Measurements from ENCODE around the gene SLC6A9.

DNA sequence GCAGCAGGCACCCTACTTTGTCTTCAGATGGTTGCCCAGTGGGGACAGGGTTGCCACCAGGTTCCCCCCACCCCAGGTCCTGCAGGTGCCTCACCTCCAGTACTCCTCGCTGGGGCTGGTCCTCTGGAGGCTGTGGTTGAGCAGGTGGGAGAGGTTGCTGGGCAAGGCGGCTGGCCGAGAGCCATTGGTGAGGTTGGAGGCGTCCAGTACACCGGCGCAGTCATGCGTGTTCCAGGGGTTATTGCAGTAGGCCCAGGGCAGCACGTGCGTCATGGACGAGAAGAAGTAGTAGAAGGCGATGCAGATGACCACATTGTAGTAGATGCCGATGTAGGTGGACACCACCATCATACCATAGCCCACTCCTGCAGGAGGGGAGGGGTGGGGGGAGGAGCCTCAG is 23.0 kb downstream of the SLC6A9 start:
- no peak for TF ChIP-seq POLR2A (IDR thresholded peaks at IDR 0.05; ENCODE audit: low read length)
- no peak for TF ChIP-seq MYC (IDR thresholded peaks at IDR 0.05; ENCODE audit: borderline replicate concordance, low read length)
- TF ChIP-seq CTCF (IDR thresholded peaks at IDR 0.05), result no peak
- TF ChIP-seq, protein P1, sequence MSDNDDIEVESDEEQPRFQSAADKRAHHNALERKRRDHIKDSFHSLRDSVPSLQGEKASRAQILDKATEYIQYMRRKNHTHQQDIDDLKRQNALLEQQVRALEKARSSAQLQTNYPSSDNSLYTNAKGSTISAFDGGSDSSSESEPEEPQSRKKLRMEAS (IDR thresholded peaks at IDR 0.05), result no peak
- no peak for TF ChIP-seq ESRRA (IDR thresholded peaks at IDR 0.05; ENCODE audit: borderline replicate concordance, low read length)
- TF ChIP-seq CEBPB (IDR thresholded peaks at IDR 0.05), result no peak
- TF ChIP-seq, protein P2, sequence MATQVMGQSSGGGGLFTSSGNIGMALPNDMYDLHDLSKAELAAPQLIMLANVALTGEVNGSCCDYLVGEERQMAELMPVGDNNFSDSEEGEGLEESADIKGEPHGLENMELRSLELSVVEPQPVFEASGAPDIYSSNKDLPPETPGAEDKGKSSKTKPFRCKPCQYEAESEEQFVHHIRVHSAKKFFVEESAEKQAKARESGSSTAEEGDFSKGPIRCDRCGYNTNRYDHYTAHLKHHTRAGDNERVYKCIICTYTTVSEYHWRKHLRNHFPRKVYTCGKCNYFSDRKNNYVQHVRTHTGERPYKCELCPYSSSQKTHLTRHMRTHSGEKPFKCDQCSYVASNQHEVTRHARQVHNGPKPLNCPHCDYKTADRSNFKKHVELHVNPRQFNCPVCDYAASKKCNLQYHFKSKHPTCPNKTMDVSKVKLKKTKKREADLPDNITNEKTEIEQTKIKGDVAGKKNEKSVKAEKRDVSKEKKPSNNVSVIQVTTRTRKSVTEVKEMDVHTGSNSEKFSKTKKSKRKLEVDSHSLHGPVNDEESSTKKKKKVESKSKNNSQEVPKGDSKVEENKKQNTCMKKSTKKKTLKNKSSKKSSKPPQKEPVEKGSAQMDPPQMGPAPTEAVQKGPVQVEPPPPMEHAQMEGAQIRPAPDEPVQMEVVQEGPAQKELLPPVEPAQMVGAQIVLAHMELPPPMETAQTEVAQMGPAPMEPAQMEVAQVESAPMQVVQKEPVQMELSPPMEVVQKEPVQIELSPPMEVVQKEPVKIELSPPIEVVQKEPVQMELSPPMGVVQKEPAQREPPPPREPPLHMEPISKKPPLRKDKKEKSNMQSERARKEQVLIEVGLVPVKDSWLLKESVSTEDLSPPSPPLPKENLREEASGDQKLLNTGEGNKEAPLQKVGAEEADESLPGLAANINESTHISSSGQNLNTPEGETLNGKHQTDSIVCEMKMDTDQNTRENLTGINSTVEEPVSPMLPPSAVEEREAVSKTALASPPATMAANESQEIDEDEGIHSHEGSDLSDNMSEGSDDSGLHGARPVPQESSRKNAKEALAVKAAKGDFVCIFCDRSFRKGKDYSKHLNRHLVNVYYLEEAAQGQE (IDR thresholded peaks at IDR 0.05), result no peak
- TF ChIP-seq PBX3 (IDR thresholded peaks at IDR 0.05), result no peak
- no peak for TF ChIP-seq KDM1A (IDR thresholded peaks at IDR 0.05; ENCODE audit: low read depth)
- TF ChIP-seq, protein P3, sequence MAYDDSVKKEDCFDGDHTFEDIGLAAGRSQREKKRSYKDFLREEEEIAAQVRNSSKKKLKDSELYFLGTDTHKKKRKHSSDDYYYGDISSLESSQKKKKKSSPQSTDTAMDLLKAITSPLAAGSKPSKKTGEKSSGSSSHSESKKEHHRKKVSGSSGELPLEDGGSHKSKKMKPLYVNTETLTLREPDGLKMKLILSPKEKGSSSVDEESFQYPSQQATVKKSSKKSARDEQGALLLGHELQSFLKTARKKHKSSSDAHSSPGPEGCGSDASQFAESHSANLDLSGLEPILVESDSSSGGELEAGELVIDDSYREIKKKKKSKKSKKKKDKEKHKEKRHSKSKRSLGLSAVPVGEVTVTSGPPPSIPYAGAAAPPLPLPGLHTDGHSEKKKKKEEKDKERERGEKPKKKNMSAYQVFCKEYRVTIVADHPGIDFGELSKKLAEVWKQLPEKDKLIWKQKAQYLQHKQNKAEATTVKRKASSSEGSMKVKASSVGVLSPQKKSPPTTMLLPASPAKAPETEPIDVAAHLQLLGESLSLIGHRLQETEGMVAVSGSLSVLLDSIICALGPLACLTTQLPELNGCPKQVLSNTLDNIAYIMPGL (CRISPR knock-in tag; IDR thresholded peaks at IDR 0.05; ENCODE audit: borderline replicate concordance), result no peak
- TF ChIP-seq HDAC2 (IDR thresholded peaks at IDR 0.05), result no peak
- TF ChIP-seq RFX5 (IDR thresholded peaks at IDR 0.05), result no peak
